Activated B cell treated with CpG ODN at 0.5 μM for 24 hours (primary cell): ENCODE results near the gene SRGAP3. TPM values are rescaled to one million over a fixed set of nuclear protein-coding genes. Genes with fewer than 3 reads are reported as not detected.

Experiments
- ATAC-seq: fragments of 200-7000 bp; cut with Tn5 transposase; one replicate; pipeline ENCODE4 v1.10.0; 2021; ENCODE audit warnings: low read depth, mild to moderate bottlenecking, moderate library complexity
- CTCF ChIA-PET: fragments of 350-600 bp; sonication (Branson Sonifier 250); formaldehyde crosslinking; loops from one replicate; lab custom pipeline; 2021; ENCODE audit warnings: antibody characterized with exemption; lab: Charles Lee
- POLR2A ChIA-PET: fragments of 350-600 bp; sonication (Branson Sonifier 250); formaldehyde crosslinking; loops from one replicate; lab custom pipeline; 2021; ENCODE audit warnings: antibody characterized with exemption; lab: Charles Lee
- DNase-seq: peaks from one replicate; pipeline ENCODE4 v3.0.0; 2022
- H3K27ac Mint-ChIP-seq: one replicate; pipeline ENCODE4 v1.8.0; 2020; ENCODE audit warnings: mixed read lengths
- H3K27me3 Mint-ChIP-seq: one replicate; pipeline ENCODE4 v1.8.0; 2021; ENCODE audit warnings: mixed read lengths
- H3K36me3 Mint-ChIP-seq: one replicate; pipeline ENCODE4 v1.8.0; 2021; ENCODE audit warnings: low read depth, mixed read lengths
- H3K4me1 Mint-ChIP-seq: one replicate; pipeline ENCODE4 v1.8.0; 2021; ENCODE audit warnings: mixed read lengths
- H3K4me3 Mint-ChIP-seq: one replicate; pipeline ENCODE4 v1.8.0; 2020; ENCODE audit warnings: mild to moderate bottlenecking, mixed read lengths
- H3K9me3 Mint-ChIP-seq: one replicate; pipeline ENCODE4 v1.8.0; 2020; ENCODE audit warnings: mixed read lengths
- intact Hi-C: fragments of 100-400 bp; cut with micrococcal nuclease; formaldehyde crosslinking; loops from one replicate; pipeline ENCODE4 v1.15.1; 2024
- total RNA-seq: library from RNA; stranded (reverse); gene quantifications from 2 replicates; pipeline ENCODE4 v1.2.3, GENCODE V29; 2022
- TF ChIP-seq, protein P1 (sequence below): fragments of 200-600 bp; IDR thresholded peaks from one replicate; pipeline ENCODE4 v1.8.0; 2022; ENCODE audit warnings: antibody characterized with exemption, mild to moderate bottlenecking

SRGAP3 gene
- total RNA-seq, 1 donor from 2014 or later: 0.58 TPM

DNA sequence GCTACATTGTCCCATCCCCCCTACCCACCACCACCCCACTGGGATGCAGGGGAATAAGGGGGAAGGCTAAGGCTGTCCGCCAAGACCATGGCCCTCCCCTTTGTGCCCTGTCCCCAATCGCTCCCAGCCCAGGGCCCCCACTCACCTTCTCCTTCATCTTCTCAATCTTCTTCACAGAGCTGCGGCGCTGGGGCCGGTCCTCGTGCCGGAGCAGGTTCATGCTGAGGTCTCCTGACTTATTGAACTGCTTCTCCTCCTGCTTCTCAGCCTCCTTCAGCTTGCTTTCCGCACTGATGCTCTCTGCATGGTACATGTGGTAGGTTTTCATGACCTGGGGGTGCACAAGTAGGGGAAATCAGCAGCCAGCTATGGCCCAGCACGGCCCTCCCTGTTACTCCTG is 185.2 kb downstream of the SRGAP3 start:
- TF ChIP-seq, protein P1, sequence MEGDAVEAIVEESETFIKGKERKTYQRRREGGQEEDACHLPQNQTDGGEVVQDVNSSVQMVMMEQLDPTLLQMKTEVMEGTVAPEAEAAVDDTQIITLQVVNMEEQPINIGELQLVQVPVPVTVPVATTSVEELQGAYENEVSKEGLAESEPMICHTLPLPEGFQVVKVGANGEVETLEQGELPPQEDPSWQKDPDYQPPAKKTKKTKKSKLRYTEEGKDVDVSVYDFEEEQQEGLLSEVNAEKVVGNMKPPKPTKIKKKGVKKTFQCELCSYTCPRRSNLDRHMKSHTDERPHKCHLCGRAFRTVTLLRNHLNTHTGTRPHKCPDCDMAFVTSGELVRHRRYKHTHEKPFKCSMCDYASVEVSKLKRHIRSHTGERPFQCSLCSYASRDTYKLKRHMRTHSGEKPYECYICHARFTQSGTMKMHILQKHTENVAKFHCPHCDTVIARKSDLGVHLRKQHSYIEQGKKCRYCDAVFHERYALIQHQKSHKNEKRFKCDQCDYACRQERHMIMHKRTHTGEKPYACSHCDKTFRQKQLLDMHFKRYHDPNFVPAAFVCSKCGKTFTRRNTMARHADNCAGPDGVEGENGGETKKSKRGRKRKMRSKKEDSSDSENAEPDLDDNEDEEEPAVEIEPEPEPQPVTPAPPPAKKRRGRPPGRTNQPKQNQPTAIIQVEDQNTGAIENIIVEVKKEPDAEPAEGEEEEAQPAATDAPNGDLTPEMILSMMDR: no peak
- Mint-ChIP-seq H3K9me3 (peaks cover 7% of the 10 kb centered on the region), H3K4me1 (no peaks in the 10 kb centered on the region), H3K36me3 (peaks cover 2% of the 10 kb centered on the region), H3K27me3 (peaks cover 11% of the 10 kb centered on the region), H3K27ac (no peak overlapping the region), H3K4me3 (no peak overlapping the region)
- intact Hi-C loops: no loop called here
- no peak for DNase-seq
- ChIA-PET POLR2A (no interaction called here), CTCF (no interaction called here)
- ATAC-seq: no peak

DNA sequence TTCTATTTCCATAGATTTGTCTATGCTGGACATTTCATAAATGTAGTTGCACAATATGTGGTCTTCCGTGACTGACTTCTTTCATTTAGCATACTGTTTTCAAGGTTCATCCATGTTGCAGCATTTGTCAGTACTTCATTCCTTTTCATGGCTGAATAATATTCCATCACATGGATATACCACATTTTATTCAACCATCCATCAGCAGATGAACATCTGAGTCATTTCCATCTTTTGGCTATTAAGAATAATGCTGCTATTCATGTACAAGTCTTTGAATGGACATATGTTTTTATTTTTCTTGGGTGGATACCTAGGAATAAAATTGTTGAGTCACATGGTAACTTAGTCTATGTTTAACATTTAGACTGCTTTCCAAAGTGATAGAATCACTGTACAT is 186.9 kb downstream of the SRGAP3 start:
- DNase-seq: no peak
- CTCF ChIA-PET: no interaction called here
- Mint-ChIP-seq H3K4me3 (no peak overlapping the region), H3K27me3 (peaks cover 11% of the 10 kb centered on the region), H3K4me1 (no peaks in the 10 kb centered on the region), H3K27ac (no peak overlapping the region), H3K36me3 (peaks cover 2% of the 10 kb centered on the region), H3K9me3 (peaks cover 7% of the 10 kb centered on the region)
- intact Hi-C loops: no loop called here
- TF ChIP-seq, protein P1: no peak
- POLR2A ChIA-PET: no interaction called here
- no peak for ATAC-seq

DNA sequence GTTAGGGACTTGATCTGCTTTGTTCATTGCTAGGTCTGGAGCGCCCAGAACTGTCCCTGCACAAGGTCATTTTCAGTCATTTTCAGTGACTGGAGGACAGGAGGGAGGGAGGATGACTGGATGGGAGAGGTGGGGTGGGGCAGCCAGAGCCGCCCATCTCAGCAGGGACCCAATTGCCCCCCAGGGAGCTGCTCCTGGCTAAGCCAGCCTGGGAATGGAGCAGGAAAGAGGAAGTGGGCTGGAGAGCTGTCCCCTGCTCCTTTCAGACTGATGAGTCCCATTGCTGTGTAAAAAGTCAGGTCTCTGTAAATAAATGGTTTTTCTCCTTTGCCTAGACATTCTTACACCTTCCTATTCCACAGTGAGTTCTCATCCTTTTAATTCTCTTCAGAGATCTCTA is 187.8 kb downstream of the SRGAP3 start:
- H3K27me3 Mint-ChIP-seq: peaks cover 9% of the 10 kb centered on the region
- ChIA-PET POLR2A (no interaction called here), CTCF (no interaction called here)
- ATAC-seq: no peak
- TF ChIP-seq, protein P1: no peak
- no peaks in the 10 kb centered on the region for H3K4me1 Mint-ChIP-seq
- peaks cover 7% of the 10 kb centered on the region for H3K9me3 Mint-ChIP-seq
- no peak for DNase-seq
- intact Hi-C loops: no loop called here
- H3K4me3 Mint-ChIP-seq: no peak overlapping the region
- H3K36me3 Mint-ChIP-seq: peaks cover 2% of the 10 kb centered on the region
- H3K27ac Mint-ChIP-seq: no peak overlapping the region

DNA sequence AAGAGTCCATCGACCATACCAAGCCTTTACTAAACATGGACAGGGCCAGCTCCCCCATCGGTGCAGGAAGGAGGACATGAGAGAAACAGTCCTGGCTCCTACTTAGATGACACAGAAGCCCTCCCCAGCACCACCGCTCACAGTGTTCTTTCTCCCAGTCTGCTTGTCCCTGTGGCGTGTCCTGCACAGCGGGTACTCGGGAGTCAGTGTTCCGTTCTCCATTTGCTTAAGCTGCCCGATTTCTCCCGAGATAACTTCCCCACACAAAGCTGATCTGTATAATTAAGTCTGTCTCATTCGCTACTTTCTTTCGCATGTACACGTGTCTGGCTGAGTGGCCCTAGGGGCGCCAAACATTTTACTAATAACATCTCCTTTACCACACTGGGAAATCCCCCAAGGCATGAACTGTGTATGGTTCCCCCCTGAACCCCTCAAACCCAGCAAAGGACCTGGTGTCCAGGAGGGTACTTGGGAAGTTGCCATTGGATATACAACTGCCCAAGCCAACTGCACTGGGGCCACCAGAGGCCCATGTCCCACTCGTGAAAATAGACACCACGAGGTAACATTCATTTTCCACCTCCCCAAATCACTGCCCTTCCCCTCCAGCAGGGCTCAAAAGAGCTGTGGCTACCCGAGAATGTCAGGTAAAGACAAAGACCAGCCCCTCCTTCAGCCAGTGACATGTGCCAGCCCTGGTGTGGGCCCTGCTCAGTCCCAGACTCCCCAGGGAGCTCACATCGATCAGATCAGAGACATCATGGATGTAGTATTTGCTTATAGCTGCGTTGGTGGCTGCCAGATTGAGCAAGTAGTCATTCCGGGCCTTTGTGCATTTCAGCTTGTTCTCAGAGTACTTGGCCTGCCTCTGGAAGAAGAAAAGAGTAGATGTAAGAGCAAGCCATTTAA is 189.7 kb downstream of the SRGAP3 start:
- Mint-ChIP-seq H3K4me1 (no peaks in the 10 kb centered on the region), H3K36me3 (peaks cover 2% of the 10 kb centered on the region), H3K4me3 (no peak overlapping the region), H3K9me3 (peaks cover 7% of the 10 kb centered on the region), H3K27me3 (peaks cover 2% of the 10 kb centered on the region), H3K27ac (no peak overlapping the region)
- intact Hi-C loops: no loop called here
- TF ChIP-seq, protein P1: no peak
- ChIA-PET POLR2A (no interaction called here), CTCF (interaction anchor here (1.1 kb wide), 1 partner anchor 11 kb away, joined by 4 read pairs; no protein-coding TSS in a partner anchor)
- DNase-seq (no peak), ATAC-seq (no peak)

DNA sequence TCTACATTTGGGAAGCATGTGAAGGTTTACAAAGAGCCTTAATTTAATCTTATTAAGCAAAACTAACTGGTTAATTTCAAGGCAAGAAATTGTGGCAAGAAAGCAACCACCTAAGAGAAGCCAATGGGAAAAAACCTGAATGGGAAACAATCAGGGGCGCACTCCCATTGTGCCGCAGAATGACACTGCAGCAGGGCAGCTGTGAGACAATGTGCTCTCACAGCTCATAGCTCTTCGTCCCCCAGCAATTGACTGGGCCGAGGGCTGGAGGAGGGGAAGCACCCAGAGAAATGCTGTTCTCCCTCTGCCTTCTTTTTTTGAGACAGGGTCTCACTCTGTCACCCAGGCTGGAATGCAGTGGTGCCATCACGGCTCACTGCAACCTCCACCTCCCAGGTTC is 192.9 kb downstream of the SRGAP3 start:
- H3K9me3 Mint-ChIP-seq: peaks cover 7% of the 10 kb centered on the region
- H3K4me3 Mint-ChIP-seq: no peak overlapping the region
- intact Hi-C loops: no loop called here
- H3K36me3 Mint-ChIP-seq: no peaks in the 10 kb centered on the region
- DNase-seq (no peak), ATAC-seq (no peak)
- TF ChIP-seq, protein P1: no peak
- no peaks in the 10 kb centered on the region for H3K27me3 Mint-ChIP-seq
- ChIA-PET CTCF (no interaction called here), POLR2A (no interaction called here)
- no peak overlapping the region for H3K27ac Mint-ChIP-seq
- no peaks in the 10 kb centered on the region for H3K4me1 Mint-ChIP-seq
